Stimulated activated CD4-positive, alpha-beta T cell treated with anti-CD3 and anti-CD28 coated beads, TNF-alpha, amount 100 ng/mL, for 4 hours (primary cell): Measurements from ENCODE around the gene HOXB3.

Experiments
- DNase-seq, 3 experiments: peaks; one replicate each; pipeline ENCODE4 v3.0.0-alpha.2; 2020; ENCODE audit warnings: low read depth in 3 of 3

HOXB3 gene

GRCh38 chr17:48589831-48590606 is at the start of gene HOXB3:
Gene HOXB3 (minus strand): TSS chr17:48590241. CDS start chr17:48552474, 37,767 bp downstream.
- DNase-seq: no peak

GRCh38 chr17:48639136-48639535 is 49.1 kb upstream of the HOXB3 start:
- DNase-seq: no peak

- no peak for DNase-seq
Measured at GRCh38 chr17:48637323-48638260, 47.6 kb upstream of the HOXB3 start.

GRCh38 chr17:48636177-48637018 is 46.4 kb upstream of the HOXB3 start:
- DNase-seq: peak in 2 of 3 experiments; percentile 30 to 42

GRCh38 chr17:48634493-48635208 is 44.6 kb upstream of the HOXB3 start:
- no peak for DNase-seq

- no peak for DNase-seq
Measured at GRCh38 chr17:48633266-48633677, 43.2 kb upstream of the HOXB3 start.

- DNase-seq: no peak
Measured at GRCh38 chr17:48632579-48633265, 42.7 kb upstream of the HOXB3 start.

GRCh38 chr17:48631693-48632578 is 41.9 kb upstream of the HOXB3 start:
- DNase-seq: no peak

- DNase-seq: no peak
Measured at GRCh38 chr17:48630925-48631692, 41.1 kb upstream of the HOXB3 start.

- DNase-seq: no peak
Measured at GRCh38 chr17:48630009-48630924, 40.2 kb upstream of the HOXB3 start.

- no peak for DNase-seq
Measured at GRCh38 chr17:48629411-48629759, 39.3 kb upstream of the HOXB3 start.

GRCh38 chr17:48628649-48629410 is 38.8 kb upstream of the HOXB3 start:
- DNase-seq: no peak

- no peak for DNase-seq
Measured at GRCh38 chr17:48627623-48628521, 37.8 kb upstream of the HOXB3 start.

GRCh38 chr17:48627118-48627597 is 37.1 kb upstream of the HOXB3 start:
- DNase-seq: no peak

- DNase-seq: peak in 2 of 3 experiments; percentile 55 to 58
Measured at GRCh38 chr17:48626245-48627117, 36.4 kb upstream of the HOXB3 start, which contains the start of gene HOXB9. Gene HOXB9 (minus strand): TSS chr17:48626358. CDS start chr17:48626269, 89 bp downstream.
